IMR-90 (cell line): ENCODE results near the gene BHLHE23. TPM values are rescaled to one million over a fixed set of nuclear protein-coding genes. Genes with fewer than 3 reads are reported as not detected.

ENCODE experiments used
- ATAC-seq: fragments of 200-7000 bp; cut with Tn5 transposase; 2 replicates; pipeline ENCODE4 v1.9.1; 2020; ENCODE audit warnings: low read depth, mild to moderate bottlenecking, moderate library complexity
- BruUV-seq: library from RNA; stranded (reverse); fragments of 400-500 nt; replicated peaks from 2 replicates; lab custom pipeline; 2021; lab: Mats Ljungman, UMichigan
- CTCF ChIA-PET: fragments of 300-600 bp; formaldehyde crosslinking; extraction: SDS; loops from one replicate; lab custom pipeline; 2021; ENCODE audit warnings: antibody characterized with exemption; lab: Yijun Ruan, JAX
- POLR2A ChIA-PET: fragments of 300-600 bp; sonication (Branson Sonifier 250); formaldehyde crosslinking; loops from one replicate; lab custom pipeline; 2022; ENCODE audit warnings: antibody characterized with exemption; ENCODE audit not compliant: unreplicated experiment; lab: Charles Lee
- DNase-seq: peaks from one replicate; pipeline ENCODE4 v3.0.0; 2013
- H2AFZ ChIP-seq: replicated peaks from 2 replicates; pipeline ENCODE3; 2013; ENCODE audit warnings: low read length, mild to moderate bottlenecking; ENCODE audit not compliant: poor library complexity
- H2AK5ac ChIP-seq: 2 replicates; pipeline ENCODE4 v1.6.1; 2013; ENCODE audit warnings: low read depth, low read length, inconsistent platforms
- H2AK9ac ChIP-seq: replicated peaks from 2 replicates; pipeline ENCODE3; 2013; ENCODE audit warnings: mild to moderate bottlenecking, low read depth, low read length, moderate library complexity; ENCODE audit not compliant: poor library complexity
- H2BK120ac ChIP-seq: 2 replicates; pipeline ENCODE4 v1.6.1; 2013; ENCODE audit warnings: low read depth, low read length, inconsistent platforms
- H2BK15ac ChIP-seq: 3 replicates; pipeline ENCODE4 v1.6.1; 2013; ENCODE audit warnings: low read depth, low read length, inconsistent platforms
- H2BK20ac ChIP-seq: 2 replicates; pipeline ENCODE4 v1.6.1; 2013; ENCODE audit warnings: low read depth, mild to moderate bottlenecking, inconsistent platforms, low read length, moderate library complexity
- H2BK5ac ChIP-seq: 2 replicates; pipeline ENCODE4 v1.6.1; 2013; ENCODE audit warnings: mild to moderate bottlenecking, low read depth, low read length, inconsistent platforms; ENCODE audit not compliant: poor library complexity, severe bottlenecking
- H3K14ac ChIP-seq: replicated peaks from 2 replicates; pipeline ENCODE4 v1.6.1; 2013; ENCODE audit warnings: low read depth, low read length, inconsistent platforms
- H3K18ac ChIP-seq: 2 replicates; pipeline ENCODE4 v1.6.1; 2013; ENCODE audit warnings: low read depth, low read length, control low read depth
- H3K23ac ChIP-seq: 2 replicates; pipeline ENCODE4 v1.6.1; 2013; ENCODE audit warnings: low read depth, low read length, inconsistent platforms
- H3K27ac ChIP-seq: 2 replicates; pipeline ENCODE4 v1.5.1; 2013; ENCODE audit warnings: mild to moderate bottlenecking, control low read depth, low read length; ENCODE audit not compliant: insufficient read depth
- H3K27me3 ChIP-seq: 2 replicates; pipeline ENCODE4 v1.6.1; 2013; ENCODE audit warnings: low read length; ENCODE audit not compliant: control insufficient read depth, insufficient read depth
- H3K36me3 ChIP-seq: 2 replicates; pipeline ENCODE4 v1.6.1; 2013; ENCODE audit warnings: low read length, mixed read lengths; ENCODE audit not compliant: control insufficient read depth, insufficient read depth
- H3K4ac ChIP-seq: 2 replicates; pipeline ENCODE4 v1.6.1; 2013; ENCODE audit warnings: low read depth, low read length, inconsistent platforms
- H3K4me1 ChIP-seq: 2 replicates; pipeline ENCODE4 v1.6.1; 2013; ENCODE audit warnings: low read length, mixed read lengths; ENCODE audit not compliant: control insufficient read depth, insufficient read depth
- H3K4me2 ChIP-seq: 2 replicates; pipeline ENCODE4 v1.6.1; 2013; ENCODE audit warnings: low read depth, mild to moderate bottlenecking, control low read depth, low read length, moderate library complexity
- H3K4me3 ChIP-seq: 2 replicates; pipeline ENCODE4 v1.5.1; 2013; ENCODE audit warnings: low read depth, mild to moderate bottlenecking, control low read depth, low read length, moderate library complexity; ENCODE audit not compliant: insufficient read depth
- H3K56ac ChIP-seq: 2 replicates; pipeline ENCODE4 v1.6.1; 2013; ENCODE audit warnings: low read length, inconsistent platforms; ENCODE audit not compliant: insufficient read depth; ENCODE audit errors: extremely low read depth
- H3K79me1 ChIP-seq, 2 experiments: 2 replicates each; pipeline ENCODE4 v1.6.1; 2013; ENCODE audit warnings: low read length in 2 of 2, inconsistent platforms in 1 of 2, low read depth in 1 of 2
- H3K9ac ChIP-seq: 2 replicates; pipeline ENCODE4 v1.6.1; 2013; ENCODE audit warnings: low read depth, low read length, control low read depth
- H3K9me1 ChIP-seq: 2 replicates; pipeline ENCODE4 v1.6.1; 2013; ENCODE audit warnings: low read length, inconsistent platforms; ENCODE audit not compliant: insufficient read depth
- H3K9me3 ChIP-seq: 2 replicates; pipeline ENCODE4 v1.6.1; 2013; ENCODE audit warnings: low read length; ENCODE audit not compliant: control insufficient read depth, insufficient read depth
- H4K20me1 ChIP-seq: 2 replicates; pipeline ENCODE4 v1.6.1; 2013; ENCODE audit warnings: low read length, inconsistent platforms; ENCODE audit not compliant: insufficient read depth
- H4K5ac ChIP-seq: 2 replicates; pipeline ENCODE4 v1.6.1; 2013; ENCODE audit warnings: mild to moderate bottlenecking, low read depth, low read length, control low read depth
- H4K8ac ChIP-seq, 2 experiments: 2 replicates each; pipeline ENCODE4 v1.6.1; 2013; ENCODE audit warnings: low read depth in 2 of 2, low read length in 2 of 2, control low read depth in 1 of 2, inconsistent platforms in 1 of 2
- H4K91ac ChIP-seq: 2 replicates; pipeline ENCODE4 v1.6.1; 2013; ENCODE audit warnings: low read depth, low read length, inconsistent platforms; ENCODE audit not compliant: insufficient read depth
- MAFK ChIP-seq: IDR thresholded peaks from 2 replicates; pipeline ENCODE4 v1.6.1; 2012; ENCODE audit warnings: low read depth, low read length, improper control_type of control experiment
- MAZ ChIP-seq: IDR thresholded peaks from 2 replicates; pipeline ENCODE4 v1.6.1; 2012; ENCODE audit warnings: low read depth, mild to moderate bottlenecking, low read length, improper control_type of control experiment, moderate library complexity, borderline replicate concordance
- RAD21 ChIP-seq: IDR thresholded peaks from 2 replicates; pipeline ENCODE4 v1.6.1; 2012; ENCODE audit warnings: low read length, improper control_type of control experiment
- SMC3 ChIP-seq: fragments of 150-350 bp; IDR thresholded peaks from 2 replicates; pipeline ENCODE4 v1.6.1; 2016; ENCODE audit warnings: low read depth, mild to moderate bottlenecking, antibody characterized with exemption, low read length, moderate library complexity
- WGBS, 2 experiments: methylation state at CpG; one replicate each; pipeline versions ENCODE4 v1.1.5 to v1.1.7; 2013; ENCODE audit warnings: missing lambda C conversion rate in 2 of 2; ENCODE audit not compliant: insufficient read length in 1 of 2; ENCODE audit errors: extremely low coverage in 2 of 2; 5-methylcytosine and 5-hydroxymethylcytosine counted together
- dilution Hi-C: fragments of 300-500 bp; cut with HindIII; formaldehyde crosslinking; loops from one replicate; pipeline ENCODE4 v1.14.3; 2018; ENCODE audit warnings: low sequenced_read_pairs; ENCODE audit not compliant: unreplicated experiment
- in situ Hi-C: fragments of 300-500 bp; cut with MboI; formaldehyde crosslinking; loops from 3 replicates; pipeline ENCODE4 v1.14.3; 2019; ENCODE audit warnings: low sequenced_read_pairs, inconsistent platforms, mixed read lengths
- intact Hi-C: fragments of 100-400 bp; cut with micrococcal nuclease; formaldehyde crosslinking; loops from 2 replicates; pipeline ENCODE4 v1.10.0; 2022
- polyA plus RNA-seq, 3 experiments: library from polyadenylated mRNA; depleted of rRNA; stranded (reverse); fragments of >200 nt; gene quantifications; 2 replicates each; pipeline ENCODE4 v1.2.3, GENCODE V29; 2012; ENCODE audit warnings: low replicate concordance in 1 of 3
- total RNA-seq: library from RNA; depleted of rRNA; stranded (reverse); fragments of >200 nt; gene quantifications from 2 replicates; pipeline ENCODE4 v1.2.3, GENCODE V29; 2012
- TF ChIP-seq, protein P1 (sequence below): fragments of 150-350 bp; IDR thresholded peaks from 2 replicates; pipeline ENCODE4 v1.6.1; 2016; ENCODE audit warnings: low read depth, mild to moderate bottlenecking, low read length, moderate library complexity, borderline replicate concordance
- TF ChIP-seq, protein P2 (sequence below): conservative IDR thresholded peaks from 2 replicates; pipeline ENCODE4 v1.5.1; 2012; ENCODE audit warnings: mild to moderate bottlenecking, low read depth, low read length, improper control_type of control experiment
- TF ChIP-seq, protein P3 (sequence below): fragments of 150-350 bp; IDR thresholded peaks from 2 replicates; pipeline ENCODE4 v1.6.1; 2017; ENCODE audit warnings: mild to moderate bottlenecking, antibody characterized with exemption, low read length, low read depth

The BHLHE23 gene
- total and polyA plus RNA-seq, 2 of the 4 experiments (the other 2 are of a cell fraction): not detected

DNA sequence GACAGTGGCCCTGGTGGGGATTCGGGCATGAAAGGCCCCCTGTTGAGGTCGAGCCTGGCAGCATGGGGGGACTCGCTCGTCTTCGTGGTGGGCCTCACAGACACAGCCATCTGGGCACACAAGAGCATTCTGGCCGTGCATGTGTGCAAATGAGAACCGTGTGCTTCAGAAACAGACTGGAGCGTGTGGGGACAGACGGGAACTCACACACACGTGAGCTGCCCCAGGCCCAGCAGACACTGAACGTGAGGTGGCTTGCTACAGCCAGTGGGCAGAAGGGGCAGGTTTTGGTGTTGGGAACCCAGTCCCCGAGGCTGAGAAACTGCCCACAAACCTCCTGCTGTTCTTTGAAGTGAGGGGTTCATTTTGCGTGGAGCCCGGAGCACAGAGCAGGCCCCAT lies 38.6 kb upstream of the BHLHE23 start:
- no peaks in the 10 kb centered on the region for H3K36me3 ChIP-seq
- ChIA-PET CTCF (no interaction called here), POLR2A (no interaction called here)
- no TSS peak for BruUV-seq
- no peak overlapping the region for H3K4me2 ChIP-seq
- H3K4ac ChIP-seq: no peak overlapping the region
- H3K56ac ChIP-seq: no peak overlapping the region
- no peak overlapping the region for H3K27ac ChIP-seq
- H3K4me1 ChIP-seq: no peaks in the 10 kb centered on the region
- in situ Hi-C loops: no loop called here
- H3K9me3 ChIP-seq: peaks cover 6% of the 10 kb centered on the region; the same call in 1 of the 2 replicates
- no peak overlapping the region for H3K4me3 ChIP-seq
- no peak overlapping the region for H2BK15ac ChIP-seq
- no peak overlapping the region for H3K9ac ChIP-seq
- H3K18ac ChIP-seq: no peak overlapping the region
- TF ChIP-seq SMC3: no peak
- TF ChIP-seq, protein P1, sequence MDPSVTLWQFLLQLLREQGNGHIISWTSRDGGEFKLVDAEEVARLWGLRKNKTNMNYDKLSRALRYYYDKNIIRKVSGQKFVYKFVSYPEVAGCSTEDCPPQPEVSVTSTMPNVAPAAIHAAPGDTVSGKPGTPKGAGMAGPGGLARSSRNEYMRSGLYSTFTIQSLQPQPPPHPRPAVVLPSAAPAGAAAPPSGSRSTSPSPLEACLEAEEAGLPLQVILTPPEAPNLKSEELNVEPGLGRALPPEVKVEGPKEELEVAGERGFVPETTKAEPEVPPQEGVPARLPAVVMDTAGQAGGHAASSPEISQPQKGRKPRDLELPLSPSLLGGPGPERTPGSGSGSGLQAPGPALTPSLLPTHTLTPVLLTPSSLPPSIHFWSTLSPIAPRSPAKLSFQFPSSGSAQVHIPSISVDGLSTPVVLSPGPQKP: no peak
- TF ChIP-seq, protein P2, sequence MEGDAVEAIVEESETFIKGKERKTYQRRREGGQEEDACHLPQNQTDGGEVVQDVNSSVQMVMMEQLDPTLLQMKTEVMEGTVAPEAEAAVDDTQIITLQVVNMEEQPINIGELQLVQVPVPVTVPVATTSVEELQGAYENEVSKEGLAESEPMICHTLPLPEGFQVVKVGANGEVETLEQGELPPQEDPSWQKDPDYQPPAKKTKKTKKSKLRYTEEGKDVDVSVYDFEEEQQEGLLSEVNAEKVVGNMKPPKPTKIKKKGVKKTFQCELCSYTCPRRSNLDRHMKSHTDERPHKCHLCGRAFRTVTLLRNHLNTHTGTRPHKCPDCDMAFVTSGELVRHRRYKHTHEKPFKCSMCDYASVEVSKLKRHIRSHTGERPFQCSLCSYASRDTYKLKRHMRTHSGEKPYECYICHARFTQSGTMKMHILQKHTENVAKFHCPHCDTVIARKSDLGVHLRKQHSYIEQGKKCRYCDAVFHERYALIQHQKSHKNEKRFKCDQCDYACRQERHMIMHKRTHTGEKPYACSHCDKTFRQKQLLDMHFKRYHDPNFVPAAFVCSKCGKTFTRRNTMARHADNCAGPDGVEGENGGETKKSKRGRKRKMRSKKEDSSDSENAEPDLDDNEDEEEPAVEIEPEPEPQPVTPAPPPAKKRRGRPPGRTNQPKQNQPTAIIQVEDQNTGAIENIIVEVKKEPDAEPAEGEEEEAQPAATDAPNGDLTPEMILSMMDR: no peak
- TF ChIP-seq RAD21: no peak
- TF ChIP-seq, protein P3, sequence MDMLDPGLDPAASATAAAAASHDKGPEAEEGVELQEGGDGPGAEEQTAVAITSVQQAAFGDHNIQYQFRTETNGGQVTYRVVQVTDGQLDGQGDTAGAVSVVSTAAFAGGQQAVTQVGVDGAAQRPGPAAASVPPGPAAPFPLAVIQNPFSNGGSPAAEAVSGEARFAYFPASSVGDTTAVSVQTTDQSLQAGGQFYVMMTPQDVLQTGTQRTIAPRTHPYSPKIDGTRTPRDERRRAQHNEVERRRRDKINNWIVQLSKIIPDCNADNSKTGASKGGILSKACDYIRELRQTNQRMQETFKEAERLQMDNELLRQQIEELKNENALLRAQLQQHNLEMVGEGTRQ: no peak
- TF ChIP-seq MAFK: no peak
- no peak for TF ChIP-seq MAZ
- no peak overlapping the region for H4K91ac ChIP-seq
- H3K14ac ChIP-seq: no peak overlapping the region
- no peaks in the 10 kb centered on the region for H3K9me1 ChIP-seq
- intact Hi-C loops: no loop called here
- DNase-seq (no peak), ATAC-seq (no peak)
- H2AFZ ChIP-seq: no peak overlapping the region
- H2AK5ac ChIP-seq: no peak overlapping the region
- dilution Hi-C loops: no loop called here
- no peak overlapping the region for H4K8ac ChIP-seq
- H3K27me3 ChIP-seq: peaks cover 27% of the 10 kb centered on the region
- no peak overlapping the region for H3K23ac ChIP-seq
- no peak overlapping the region for H2BK20ac ChIP-seq
- no peaks in the 10 kb centered on the region for H3K79me1 ChIP-seq
- H2BK120ac ChIP-seq: no peak overlapping the region
- WGBS, 2 experiments: 33% methylated on average over 3 of the region's 14 CpGs; no CpG with 5 or more reads in 1 of the 2 experiments
- no peak overlapping the region for H2AK9ac ChIP-seq
- H2BK5ac ChIP-seq: no peak overlapping the region
- no peak overlapping the region for H4K5ac ChIP-seq
- H4K20me1 ChIP-seq: no peaks in the 10 kb centered on the region
